ENCODE measurements around the gene CCDC38.
A peak's percentile ranks its signal among the peaks of the same experiment; 100 is the strongest.

The CCDC38 gene

GRCh38 chr12:95942524-95943329, at the start of gene CCDC38:
Gene CCDC38, minus strand, starts transcription at chr12:95942614. Its CDS starts 6,105 bp downstream, at chr12:95936509.
- peak within 1 kb of the TSS; percentile 81 for H3K4me3 ChIP-seq (ENCODE audit: low read depth, low read length)
- TF ChIP-seq CTCF (IDR thresholded peaks at IDR 0.05; ENCODE audit: insufficient read depth, low read depth, low read length, missing control alignments), result no peak
- peak; percentile 90 for DNase-seq (ENCODE audit: low read depth)

GRCh38 chr12:95990136-95990535, 47.7 kb upstream of the CCDC38 start:
- DNase-seq (ENCODE audit: low read depth), result no peak

GRCh38 chr12:95989504-95990123, 47.2 kb upstream of the CCDC38 start:
- no peak overlapping the region for H3K4me3 ChIP-seq (ENCODE audit: low read depth, low read length)
- TF ChIP-seq CTCF (IDR thresholded peaks at IDR 0.05; ENCODE audit: insufficient read depth, low read depth, low read length, missing control alignments), result no peak
- DNase-seq (ENCODE audit: low read depth), result no peak

More at GRCh38 chr12:95990136-95990535, 47.7 kb upstream of the CCDC38 start:
- no peak overlapping the region for H3K4me3 ChIP-seq (ENCODE audit: low read depth, low read length)
- TF ChIP-seq CTCF (IDR thresholded peaks at IDR 0.05; ENCODE audit: insufficient read depth, low read depth, low read length, missing control alignments), result no peak

GRCh38 chr12:95988506-95989275, 46.3 kb upstream of the CCDC38 start:
- no peak for DNase-seq (ENCODE audit: low read depth)
- TF ChIP-seq CTCF (IDR thresholded peaks at IDR 0.05; ENCODE audit: insufficient read depth, low read depth, low read length, missing control alignments), result no peak
- H3K4me3 ChIP-seq (ENCODE audit: low read depth, low read length), result no peak overlapping the region

GRCh38 chr12:95986635-95987570, 44.5 kb upstream of the CCDC38 start:
- no peak for TF ChIP-seq CTCF (IDR thresholded peaks at IDR 0.05; ENCODE audit: insufficient read depth, low read depth, low read length, missing control alignments)
- DNase-seq (ENCODE audit: low read depth), result no peak
- no peak overlapping the region for H3K4me3 ChIP-seq (ENCODE audit: low read depth, low read length)

- no peak for DNase-seq (ENCODE audit: low read depth)
- TF ChIP-seq CTCF (IDR thresholded peaks at IDR 0.05; ENCODE audit: insufficient read depth, low read depth, low read length, missing control alignments), result no peak
- H3K4me3 ChIP-seq (ENCODE audit: low read depth, low read length), result no peak overlapping the region
Measured at GRCh38 chr12:95984682-95985081, 42.3 kb upstream of the CCDC38 start.

Data from GM12865 (cell line).